Liver (tissue), 3 donors: Measurements from ENCODE around the gene SMIM15.

Source experiments
- ATF3 ChIP-seq: IDR thresholded peaks from 2 replicates; pipeline ENCODE4 v1.6.1; 2016; ENCODE audit warnings: antibody characterized with exemption
- CTCF ChIP-seq: fragments of 150-350 bp; IDR thresholded peaks from 2 replicates; pipeline ENCODE4 v1.5.1; 2017; ENCODE audit warnings: improper control_type of control experiment, low read depth, low read length; ENCODE audit not compliant: missing input control
- MAX ChIP-seq: IDR thresholded peaks from 2 replicates; pipeline ENCODE4 v1.6.1; 2016; ENCODE audit warnings: antibody characterized with exemption
- NR2F2 ChIP-seq: IDR thresholded peaks from 2 replicates; pipeline ENCODE4 v1.6.1; 2016; ENCODE audit warnings: antibody characterized with exemption
- RAD21 ChIP-seq, 2 donors: IDR thresholded peaks; 2 replicates each; pipeline ENCODE4 v1.6.1; 2016; ENCODE audit warnings: antibody characterized with exemption in 2 of 2, mild to moderate bottlenecking in 2 of 2
- SP1 ChIP-seq: IDR thresholded peaks from 2 replicates; pipeline ENCODE4 v1.6.1; 2018; ENCODE audit warnings: antibody characterized with exemption, mild to moderate bottlenecking
- TAF1 ChIP-seq: conservative IDR thresholded peaks from 2 replicates; pipeline ENCODE4 v1.6.1; 2016; ENCODE audit warnings: antibody characterized with exemption, mild to moderate bottlenecking
- TF ChIP-seq, protein P1 (sequence below): IDR thresholded peaks from 2 replicates; pipeline ENCODE4 v1.6.1; 2016; ENCODE audit warnings: antibody characterized with exemption, mild to moderate bottlenecking
- donor health status: healthy.
- donor health status: healthy.

DNA sequence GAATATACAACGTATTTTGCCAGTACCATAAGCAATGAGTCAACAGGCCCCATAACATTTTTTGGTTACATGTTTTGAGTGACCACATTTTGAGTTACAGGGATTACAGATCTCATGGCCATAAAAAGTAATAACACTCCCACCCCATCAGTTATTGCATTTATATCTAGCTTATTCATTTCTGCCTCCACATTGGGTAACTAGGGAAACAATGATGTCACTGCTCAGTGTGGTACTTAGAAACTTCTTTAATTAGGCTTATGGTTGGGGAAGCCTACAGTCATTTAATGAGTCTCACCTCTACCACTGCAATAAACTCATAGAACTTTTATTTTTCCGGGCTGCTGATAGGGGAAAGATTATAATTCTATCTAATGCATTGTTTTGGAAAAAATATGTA, 39.9 kb upstream of the SMIM15 start:
- TF ChIP-seq CTCF, result no peak
- no peak for TF ChIP-seq ATF3
- TF ChIP-seq, protein P1, sequence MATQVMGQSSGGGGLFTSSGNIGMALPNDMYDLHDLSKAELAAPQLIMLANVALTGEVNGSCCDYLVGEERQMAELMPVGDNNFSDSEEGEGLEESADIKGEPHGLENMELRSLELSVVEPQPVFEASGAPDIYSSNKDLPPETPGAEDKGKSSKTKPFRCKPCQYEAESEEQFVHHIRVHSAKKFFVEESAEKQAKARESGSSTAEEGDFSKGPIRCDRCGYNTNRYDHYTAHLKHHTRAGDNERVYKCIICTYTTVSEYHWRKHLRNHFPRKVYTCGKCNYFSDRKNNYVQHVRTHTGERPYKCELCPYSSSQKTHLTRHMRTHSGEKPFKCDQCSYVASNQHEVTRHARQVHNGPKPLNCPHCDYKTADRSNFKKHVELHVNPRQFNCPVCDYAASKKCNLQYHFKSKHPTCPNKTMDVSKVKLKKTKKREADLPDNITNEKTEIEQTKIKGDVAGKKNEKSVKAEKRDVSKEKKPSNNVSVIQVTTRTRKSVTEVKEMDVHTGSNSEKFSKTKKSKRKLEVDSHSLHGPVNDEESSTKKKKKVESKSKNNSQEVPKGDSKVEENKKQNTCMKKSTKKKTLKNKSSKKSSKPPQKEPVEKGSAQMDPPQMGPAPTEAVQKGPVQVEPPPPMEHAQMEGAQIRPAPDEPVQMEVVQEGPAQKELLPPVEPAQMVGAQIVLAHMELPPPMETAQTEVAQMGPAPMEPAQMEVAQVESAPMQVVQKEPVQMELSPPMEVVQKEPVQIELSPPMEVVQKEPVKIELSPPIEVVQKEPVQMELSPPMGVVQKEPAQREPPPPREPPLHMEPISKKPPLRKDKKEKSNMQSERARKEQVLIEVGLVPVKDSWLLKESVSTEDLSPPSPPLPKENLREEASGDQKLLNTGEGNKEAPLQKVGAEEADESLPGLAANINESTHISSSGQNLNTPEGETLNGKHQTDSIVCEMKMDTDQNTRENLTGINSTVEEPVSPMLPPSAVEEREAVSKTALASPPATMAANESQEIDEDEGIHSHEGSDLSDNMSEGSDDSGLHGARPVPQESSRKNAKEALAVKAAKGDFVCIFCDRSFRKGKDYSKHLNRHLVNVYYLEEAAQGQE, result no peak
- TF ChIP-seq MAX, result no peak
- TF ChIP-seq SP1, result no peak
- no peak for TF ChIP-seq RAD21 (IDR thresholded peaks at IDR 0.05)
- TF ChIP-seq TAF1, result no peak
- TF ChIP-seq NR2F2, result no peak
